Transverse colon (tissue), 4 donors: ENCODE results near the gene ING4.

ENCODE experiments used
- EP300 ChIP-seq: sonication (generic); formaldehyde crosslinking; IDR thresholded peaks from one replicate; pipeline ENCODE4 v1.6.1; 2017; ENCODE audit warnings: antibody characterized with exemption, low read depth
- POLR2A ChIP-seq: fragments of 450-650 bp; IDR thresholded peaks from one replicate; pipeline ENCODE4 v1.6.1; 2016; ENCODE audit warnings: antibody characterized with exemption, mild to moderate bottlenecking, moderate library complexity
- POLR2AphosphoS5 ChIP-seq, 3 donors: sonication (generic); formaldehyde crosslinking; IDR thresholded peaks; one replicate each; pipeline ENCODE4 v1.6.1; 2016; ENCODE audit warnings: antibody characterized with exemption in 3 of 3
- TF ChIP-seq, protein P1 (sequence below), 5 experiments: fragments of 200-600 bp in 3 of 5; fragments of 450-650 bp in 2 of 5; sonication (generic) in 3 of 5; IDR thresholded peaks; 1 replicate in 2 of 5; 2 replicates in 3 of 5; pipeline ENCODE4 v1.5.1; 2016 to 2017; ENCODE audit warnings: antibody characterized with exemption in 5 of 5, inconsistent platforms in 3 of 5, mild to moderate bottlenecking in 2 of 5, moderate library complexity in 1 of 5

DNA sequence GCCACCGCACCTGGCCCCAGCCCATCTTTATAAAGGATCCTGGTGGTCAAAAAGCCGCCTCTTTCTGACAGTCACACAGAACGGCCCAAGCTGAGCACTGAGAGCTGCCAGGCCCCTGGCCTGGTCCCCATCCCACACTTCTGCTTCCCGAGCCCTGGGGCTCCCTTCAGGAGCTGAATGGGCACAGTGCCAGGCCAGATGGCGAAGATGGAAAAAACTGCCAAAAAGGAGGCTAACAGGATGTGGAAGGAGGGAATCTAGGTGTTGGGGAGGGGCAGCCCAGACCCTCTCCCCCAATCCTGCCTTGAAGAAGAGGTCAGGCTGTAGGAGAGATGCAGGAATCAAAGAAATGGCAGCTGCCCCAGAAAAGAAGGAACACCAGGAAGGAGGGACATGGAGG lies 32.2 kb downstream of the ING4 start:
- no peak for TF ChIP-seq POLR2AphosphoS5 (IDR thresholded peaks at IDR 0.05)
- TF ChIP-seq POLR2A = no peak
- no peak for TF ChIP-seq EP300
- TF ChIP-seq, protein P1, sequence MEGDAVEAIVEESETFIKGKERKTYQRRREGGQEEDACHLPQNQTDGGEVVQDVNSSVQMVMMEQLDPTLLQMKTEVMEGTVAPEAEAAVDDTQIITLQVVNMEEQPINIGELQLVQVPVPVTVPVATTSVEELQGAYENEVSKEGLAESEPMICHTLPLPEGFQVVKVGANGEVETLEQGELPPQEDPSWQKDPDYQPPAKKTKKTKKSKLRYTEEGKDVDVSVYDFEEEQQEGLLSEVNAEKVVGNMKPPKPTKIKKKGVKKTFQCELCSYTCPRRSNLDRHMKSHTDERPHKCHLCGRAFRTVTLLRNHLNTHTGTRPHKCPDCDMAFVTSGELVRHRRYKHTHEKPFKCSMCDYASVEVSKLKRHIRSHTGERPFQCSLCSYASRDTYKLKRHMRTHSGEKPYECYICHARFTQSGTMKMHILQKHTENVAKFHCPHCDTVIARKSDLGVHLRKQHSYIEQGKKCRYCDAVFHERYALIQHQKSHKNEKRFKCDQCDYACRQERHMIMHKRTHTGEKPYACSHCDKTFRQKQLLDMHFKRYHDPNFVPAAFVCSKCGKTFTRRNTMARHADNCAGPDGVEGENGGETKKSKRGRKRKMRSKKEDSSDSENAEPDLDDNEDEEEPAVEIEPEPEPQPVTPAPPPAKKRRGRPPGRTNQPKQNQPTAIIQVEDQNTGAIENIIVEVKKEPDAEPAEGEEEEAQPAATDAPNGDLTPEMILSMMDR (IDR thresholded peaks at IDR 0.05) = no peak
